ENCODE data around the gene RAB18.
"Not testable (repeated sequence)": the region's sequence is repeated elsewhere in the genome, so short reads cannot be mapped to it uniquely, and the experiment has no call there.

RAB18 gene

GRCh38 chr10:27504007-27504807 lies at the start of gene RAB18:
RAB18 (plus strand) TSS chr10:27504304; CDS start chr10:27504370, 66 bp downstream.
- peak within 1 kb of the TSS; percentile 62 to 96 (median 92) for H3K4me3 ChIP-seq
- H3K27ac ChIP-seq = peak within 1 kb of the TSS; percentile 68 to 98 (median 95)

- Histone ChIP-seq H3K27ac (no peak overlapping the region), H3K4me3 (no peak overlapping the region)
These were observed 49.3 kb upstream of the RAB18 start for GRCh38 chr10:27454837-27455236.

DNA sequence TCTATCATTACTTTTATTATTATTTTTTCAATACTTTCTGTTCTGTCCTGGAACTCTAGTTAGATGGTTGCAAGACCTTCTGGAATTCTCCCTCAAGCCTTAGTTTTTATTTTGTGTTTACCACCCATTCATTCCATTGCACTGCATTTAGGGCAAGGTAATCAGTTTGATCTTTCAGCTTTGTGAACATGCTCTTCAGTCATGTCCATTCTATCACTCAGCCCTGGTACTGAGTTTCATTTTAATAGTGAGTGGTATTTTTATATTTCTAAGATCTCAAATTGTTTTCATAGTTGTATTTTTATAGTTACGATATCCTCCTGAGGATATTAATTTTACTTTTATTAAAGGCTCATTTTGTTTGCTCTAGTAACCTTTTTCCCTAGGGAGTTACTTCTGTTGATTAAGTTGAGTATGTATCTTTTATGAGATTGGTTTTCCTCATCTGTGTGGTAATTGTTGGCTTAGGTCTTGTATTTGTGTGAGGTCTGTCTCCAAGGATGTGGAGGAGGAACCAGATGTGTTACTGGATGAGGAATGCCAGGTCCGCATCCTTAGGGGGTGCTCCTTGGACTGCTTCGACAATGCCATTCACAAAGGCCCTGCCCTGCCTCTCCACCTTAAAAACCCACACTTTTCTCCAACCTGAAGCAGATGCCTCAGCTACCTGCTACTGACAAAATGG lies 46.7 kb upstream of the RAB18 start:
- Histone ChIP-seq H3K27ac (no peak overlapping the region), H3K4me3 (no peak overlapping the region)

- Histone ChIP-seq H3K4me3 (no peak overlapping the region), H3K27ac (no peak overlapping the region)
These were observed 46.1 kb upstream of the RAB18 start for GRCh38 chr10:27457966-27458365.

- no peak overlapping the region for H3K4me3 ChIP-seq
- no peak overlapping the region for H3K27ac ChIP-seq
These were observed 42.8 kb upstream of the RAB18 start for GRCh38 chr10:27461312-27461711.

DNA sequence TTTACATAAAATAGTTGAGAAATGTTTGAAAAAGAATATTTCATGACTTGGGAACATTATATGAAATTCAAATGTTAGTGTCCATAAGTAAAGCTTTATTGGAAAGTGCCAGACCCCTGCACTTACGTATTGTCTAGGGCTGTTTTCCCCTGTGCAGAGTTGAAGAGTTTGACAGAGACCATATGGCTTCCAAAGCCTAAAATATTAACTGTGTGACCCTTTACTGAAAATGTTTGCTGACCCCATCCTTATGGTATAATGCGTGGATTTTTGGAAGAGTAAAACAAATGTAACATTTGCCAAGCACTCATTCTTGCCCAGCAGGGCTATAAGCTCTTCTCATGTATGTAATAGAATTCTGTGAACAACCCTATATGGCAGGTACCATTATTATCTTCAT lies 40.1 kb upstream of the RAB18 start:
- no peak overlapping the region for H3K4me3 ChIP-seq
- H3K27ac ChIP-seq = no peak overlapping the region

DNA sequence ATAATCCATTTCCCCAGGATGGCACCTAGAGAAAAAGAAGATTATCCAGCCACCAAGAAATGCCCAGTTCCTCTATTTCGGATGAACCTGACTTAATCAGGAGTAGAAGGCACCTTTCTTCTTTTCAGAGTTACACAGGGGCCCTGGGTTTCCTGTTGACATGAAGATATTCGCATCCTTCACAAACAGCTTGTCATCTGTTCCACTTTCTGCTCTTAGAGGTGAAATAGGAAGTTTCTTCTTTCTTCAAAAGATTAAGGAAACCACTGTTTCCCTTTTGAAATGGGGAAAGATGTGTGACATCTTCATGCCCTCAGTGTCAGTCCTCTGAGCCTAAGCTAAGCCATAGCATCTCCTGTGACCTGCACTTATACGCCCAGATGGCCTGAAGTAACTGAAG lies 39.1 kb upstream of the RAB18 start:
- Histone ChIP-seq H3K27ac (no peak overlapping the region), H3K4me3 (no peak overlapping the region)

GRCh38 chr10:27465596-27465995 lies 38.5 kb upstream of the RAB18 start:
- H3K4me3 ChIP-seq, H3K27ac ChIP-seq: not testable (repeated sequence)

- H3K4me3 ChIP-seq = no peak overlapping the region
- no peak overlapping the region for H3K27ac ChIP-seq
These were observed 33.2 kb upstream of the RAB18 start for GRCh38 chr10:27470885-27471284.

DNA sequence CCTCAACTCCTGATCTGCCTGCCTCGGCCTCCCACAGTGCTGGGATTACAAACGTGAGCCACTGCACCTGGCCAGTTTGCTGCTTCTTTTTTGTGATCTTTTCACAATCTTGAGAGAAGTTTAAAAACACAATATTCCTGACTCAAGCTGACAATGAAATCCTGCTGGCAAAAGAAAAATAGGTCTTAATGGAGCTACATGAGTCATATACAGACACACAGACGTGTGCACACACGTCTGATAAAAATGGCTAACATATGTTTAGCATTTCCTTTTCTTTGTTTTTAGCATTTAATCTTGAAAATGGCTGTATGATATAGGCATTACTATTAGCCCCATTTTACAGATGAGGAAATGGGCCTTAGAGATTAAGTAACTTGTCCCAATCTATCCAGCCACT lies 29.4 kb upstream of the RAB18 start:
- H3K4me3 ChIP-seq = no peak overlapping the region
- H3K27ac ChIP-seq = peak overlapping the region in 13 of 21 experiments; percentile 6 to 79 (median 63)

DNA sequence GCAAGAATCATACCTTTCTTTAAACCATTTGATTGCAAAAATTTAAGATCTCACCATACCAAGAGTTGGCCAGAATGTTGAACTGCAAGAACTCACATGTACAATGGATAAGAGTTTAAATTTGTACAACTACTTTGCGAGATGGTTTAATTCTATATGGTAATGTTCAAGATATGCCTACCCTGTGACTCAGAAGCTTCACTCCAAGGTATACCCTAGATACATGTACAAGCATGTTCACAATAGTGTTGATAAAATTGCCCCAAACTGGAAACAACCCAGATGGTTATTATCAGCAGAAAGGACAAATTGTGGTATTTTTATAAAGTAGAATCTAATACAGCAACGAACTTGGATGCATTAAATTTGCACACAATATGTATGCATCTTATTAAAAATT lies 25.1 kb upstream of the RAB18 start:
- no peak overlapping the region for H3K27ac ChIP-seq
- H3K4me3 ChIP-seq = no peak overlapping the region

DNA sequence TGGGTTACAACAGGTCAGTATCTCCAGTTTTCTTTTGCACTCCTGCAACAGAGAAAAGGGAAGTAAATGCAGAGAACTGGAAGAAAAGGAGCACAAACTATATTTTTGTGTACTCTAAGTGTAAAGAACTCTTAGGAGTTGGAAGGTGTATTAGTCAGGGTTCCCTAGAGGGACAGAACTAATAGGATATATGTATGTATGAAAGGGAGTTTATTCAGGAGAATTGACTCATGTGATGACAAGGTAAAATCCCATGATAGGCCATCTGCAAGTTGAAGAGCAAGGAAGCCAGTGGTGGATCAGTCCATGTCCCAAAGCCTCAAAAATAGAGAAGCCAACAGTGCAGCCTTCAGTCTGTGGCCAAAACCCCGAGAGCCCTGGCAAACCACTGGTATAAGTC lies 22.6 kb upstream of the RAB18 start:
- H3K27ac ChIP-seq = peak overlapping the region in 3 of 21 experiments; percentile 3 to 43 (median 9)
- H3K4me3 ChIP-seq = no peak overlapping the region

GRCh38 chr10:27482984-27483956 lies 20.8 kb upstream of the RAB18 start:
- Histone ChIP-seq H3K27ac (peak overlapping the region in 18 of 21 experiments; percentile 2 to 82 (median 70)), H3K4me3 (no peak overlapping the region)

GRCh38 chr10:27485368-27485767 lies 18.7 kb upstream of the RAB18 start:
- H3K4me3 ChIP-seq = no peak overlapping the region
- H3K27ac ChIP-seq = peak overlapping the region in 2 of 21 experiments; percentile 46 to 65

DNA sequence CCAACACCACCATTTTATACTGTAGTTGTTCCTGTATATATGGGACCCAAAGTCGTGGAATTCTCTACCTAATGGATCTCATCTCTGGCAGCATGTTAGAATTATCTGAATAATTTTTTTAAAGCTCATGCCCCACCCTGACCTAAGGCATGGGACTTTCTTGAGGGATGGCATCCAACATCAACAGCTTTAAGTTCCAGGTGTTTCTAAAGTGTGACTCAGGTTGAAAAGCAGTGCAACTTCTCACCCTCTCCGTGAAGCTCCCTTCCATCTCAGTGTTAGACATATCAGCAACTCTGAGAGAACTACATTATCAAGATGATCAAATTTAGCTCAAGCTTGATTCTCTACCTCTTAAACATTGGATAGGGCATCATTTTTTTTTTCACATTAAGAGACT lies 18.1 kb upstream of the RAB18 start:
- H3K27ac ChIP-seq = peak overlapping the region in 1 of 21 experiments; percentile 65
- no peak overlapping the region for H3K4me3 ChIP-seq

- H3K4me3 ChIP-seq = no peak overlapping the region
These were observed 13.3 kb upstream of the RAB18 start for GRCh38 chr10:27490807-27491206.

GRCh38 chr10:27494116-27494805 lies 9.8 kb upstream of the RAB18 start:
- H3K27ac ChIP-seq = no peak overlapping the region
- no peak overlapping the region for H3K4me3 ChIP-seq

More at GRCh38 chr10:27490807-27491206, 13.3 kb upstream of the RAB18 start:
- H3K27ac ChIP-seq = no peak overlapping the region

DNA sequence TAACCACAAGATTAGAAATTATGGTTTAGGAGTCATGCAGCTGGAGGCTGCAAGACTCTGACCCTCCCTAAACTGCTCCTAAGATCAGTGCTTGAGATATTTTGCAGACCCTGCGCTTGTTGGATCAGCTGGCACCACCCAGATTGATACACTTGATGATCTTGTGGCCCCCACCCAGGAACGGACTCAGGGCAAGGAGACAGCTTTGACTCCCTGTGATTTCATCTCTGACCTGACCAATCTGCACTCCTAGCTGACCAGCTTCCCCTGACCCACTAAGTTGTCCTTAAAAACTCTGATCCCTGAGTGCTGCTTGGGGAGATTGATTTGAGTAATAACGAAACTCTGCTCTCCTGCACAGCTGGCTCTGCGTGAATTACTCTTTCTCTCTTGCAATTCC lies 8.0 kb upstream of the RAB18 start:
- Histone ChIP-seq H3K4me3 (no peak overlapping the region), H3K27ac (no peak overlapping the region)

GRCh38 chr10:27500096-27500495 lies 4.0 kb upstream of the RAB18 start:
- H3K4me3 ChIP-seq = no peak overlapping the region
- H3K27ac ChIP-seq = peak overlapping the region in 15 of 21 experiments; percentile 1 to 83 (median 55)
